ENCODE results near the gene CDK13.
"Not testable (repeated sequence)": the region's sequence is repeated elsewhere in the genome, so short reads cannot be mapped to it uniquely, and the experiment has no call there.

The CDK13 gene

DNA sequence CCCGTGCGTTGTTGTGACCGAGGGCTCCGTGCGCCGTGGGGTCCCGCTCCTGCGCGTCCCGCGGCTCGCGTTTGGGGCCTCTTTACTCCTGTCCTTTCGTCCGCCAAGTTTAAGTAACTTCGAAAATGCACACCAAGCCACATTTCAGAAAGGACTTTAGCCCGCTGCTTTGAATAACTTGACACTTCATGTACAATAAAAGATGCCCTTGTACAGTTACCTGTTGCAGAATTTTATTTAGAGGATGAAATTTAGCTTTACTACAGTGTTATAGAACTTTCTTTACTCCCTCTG is 185.2 kb downstream of the CDK13 start:
- Histone ChIP-seq H3K4me3 (replicated peaks; ENCODE audit: insufficient read depth, low read length) (peak overlapping the region; percentile 91), H3K27me3 (ENCODE audit: insufficient read depth, poor library complexity, severe bottlenecking) (no peaks in the 10 kb centered on the region), H3K27ac (replicated peaks) (no peak overlapping the region)
- no peak for DNase-seq (ENCODE audit: low read depth in 1 of 2, low spot score in 1 of 2)
- TF ChIP-seq POLR2AphosphoS5 (IDR thresholded peaks at IDR 0.05; ENCODE audit: low read depth) (no peak), REST (IDR thresholded peaks at IDR 0.05; ENCODE audit: insufficient replicate concordance, low read depth) (no peak), GABPA (IDR thresholded peaks at IDR 0.05; ENCODE audit: low read depth) (no peak), CTCF (IDR thresholded peaks at IDR 0.05; ENCODE audit: insufficient read depth, low read length) (no peak), SPI1 (IDR thresholded peaks at IDR 0.05; ENCODE audit: borderline replicate concordance, low read depth) (no peak)

DNA sequence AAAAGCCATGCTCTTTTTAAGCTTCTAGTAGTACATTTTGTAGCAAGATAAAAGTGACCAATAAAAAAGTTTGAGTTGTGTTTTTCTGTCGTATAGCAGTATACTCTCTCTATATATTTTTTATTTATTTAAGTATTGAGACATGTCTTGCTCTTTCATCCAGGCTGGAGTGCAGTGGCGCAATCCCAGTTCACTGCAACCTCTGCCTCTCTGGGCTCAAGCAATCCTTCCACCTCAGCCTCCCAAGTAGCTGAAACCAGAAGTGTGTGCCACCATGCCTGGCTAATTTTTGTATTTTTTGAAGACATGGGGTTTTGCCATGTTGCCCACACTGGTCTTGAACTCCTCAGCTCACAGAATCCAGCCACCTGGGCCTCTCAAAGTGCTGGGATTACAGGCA is 187.5 kb downstream of the CDK13 start:
- no peak for TF ChIP-seq REST (IDR thresholded peaks at IDR 0.05; ENCODE audit: insufficient replicate concordance, low read depth)
- no peak overlapping the region for H3K27ac ChIP-seq (replicated peaks)
- no peaks in the 10 kb centered on the region for H3K27me3 ChIP-seq (ENCODE audit: insufficient read depth, poor library complexity, severe bottlenecking)

GRCh38 chr7:40138973-40139372 is 188.9 kb downstream of the CDK13 start:
- Histone ChIP-seq H3K27ac (replicated peaks) (no peak overlapping the region), H3K27me3 (ENCODE audit: insufficient read depth, poor library complexity, severe bottlenecking) (no peaks in the 10 kb centered on the region), H3K4me3 (replicated peaks; ENCODE audit: insufficient read depth, low read length) (no peak overlapping the region)
- TF ChIP-seq REST (IDR thresholded peaks at IDR 0.05; ENCODE audit: insufficient replicate concordance, low read depth) (no peak), SPI1 (IDR thresholded peaks at IDR 0.05; ENCODE audit: borderline replicate concordance, low read depth) (no peak), CTCF (IDR thresholded peaks at IDR 0.05; ENCODE audit: insufficient read depth, low read length) (no peak), GABPA (IDR thresholded peaks at IDR 0.05; ENCODE audit: low read depth) (no peak), POLR2AphosphoS5 (IDR thresholded peaks at IDR 0.05; ENCODE audit: low read depth) (no peak)
- no peak for DNase-seq (ENCODE audit: low read depth in 1 of 2, low spot score in 1 of 2)

More for the DNA sequence above, 187.5 kb downstream of the CDK13 start:
- DNase-seq (ENCODE audit: low read depth in 1 of 2, low spot score in 1 of 2) = no peak
- no peak overlapping the region for H3K4me3 ChIP-seq (replicated peaks; ENCODE audit: insufficient read depth, low read length)

DNA sequence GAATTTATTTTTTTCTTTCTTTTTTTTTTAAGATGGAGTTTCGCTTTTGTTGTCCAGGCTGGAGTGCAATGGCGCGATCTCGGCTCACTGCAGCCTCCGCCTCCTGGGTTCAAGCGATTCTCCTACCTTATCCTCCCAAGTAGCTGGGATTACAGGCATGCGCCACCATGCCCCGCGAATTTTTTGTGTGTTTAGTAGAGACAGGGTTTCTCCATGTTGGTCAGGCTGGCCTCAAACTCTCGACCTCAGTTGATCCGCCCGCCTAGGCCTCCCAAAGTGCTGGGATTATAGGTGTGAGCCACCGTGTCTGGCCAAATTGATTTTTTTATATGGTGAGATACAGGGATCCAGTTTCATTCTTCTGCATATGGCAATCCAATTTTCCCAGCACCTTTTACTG is 189.8 kb downstream of the CDK13 start:
- not testable (repeated sequence) for H3K4me3 ChIP-seq (replicated peaks; ENCODE audit: insufficient read depth, low read length)

GRCh38 chr7:40141916-40142315 is 191.9 kb downstream of the CDK13 start:
- H3K27me3 ChIP-seq (ENCODE audit: insufficient read depth, poor library complexity, severe bottlenecking); DNase-seq (ENCODE audit: low read depth in 1 of 2, low spot score in 1 of 2); H3K27ac ChIP-seq (replicated peaks); H3K4me3 ChIP-seq (replicated peaks; ENCODE audit: insufficient read depth, low read length): not testable (repeated sequence)

More for the DNA sequence above, 189.8 kb downstream of the CDK13 start:
- H3K27me3 ChIP-seq (ENCODE audit: insufficient read depth, poor library complexity, severe bottlenecking); H3K27ac ChIP-seq (replicated peaks); DNase-seq (ENCODE audit: low read depth in 1 of 2, low spot score in 1 of 2): not testable (repeated sequence)

DNA sequence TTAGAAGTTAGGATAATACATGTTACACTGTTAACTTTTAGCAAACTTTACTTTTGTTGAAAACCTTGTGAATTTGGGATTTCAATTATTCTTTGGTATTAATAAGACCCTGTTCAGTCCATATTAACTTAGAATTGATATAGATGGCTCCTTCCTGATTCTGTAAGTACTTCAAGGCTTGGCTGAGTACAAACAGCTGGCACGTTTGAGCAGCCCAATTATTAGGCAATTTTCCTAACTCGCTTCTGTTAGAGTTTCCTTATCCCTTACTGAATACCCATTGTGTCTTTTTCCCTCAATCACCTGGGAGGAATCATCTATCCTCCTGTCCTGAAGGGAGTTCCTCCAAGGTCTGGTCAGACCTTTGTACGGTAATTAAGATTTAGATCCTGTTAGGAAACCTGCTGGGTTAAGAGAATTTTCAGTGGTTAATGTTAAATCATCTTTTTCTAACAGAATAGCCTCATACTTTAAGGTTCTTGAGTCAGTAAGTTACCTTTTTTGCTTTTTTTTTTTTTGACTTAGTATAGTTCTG is 195.6 kb downstream of the CDK13 start:
- not testable (repeated sequence) for H3K4me3 ChIP-seq (replicated peaks; ENCODE audit: insufficient read depth, low read length); H3K27ac ChIP-seq (replicated peaks); H3K27me3 ChIP-seq (ENCODE audit: insufficient read depth, poor library complexity, severe bottlenecking); DNase-seq (ENCODE audit: low read depth in 1 of 2, low spot score in 1 of 2)

Measured in HL-60 (cell line).